ENCODE data around the gene SLC39A11.

DNA sequence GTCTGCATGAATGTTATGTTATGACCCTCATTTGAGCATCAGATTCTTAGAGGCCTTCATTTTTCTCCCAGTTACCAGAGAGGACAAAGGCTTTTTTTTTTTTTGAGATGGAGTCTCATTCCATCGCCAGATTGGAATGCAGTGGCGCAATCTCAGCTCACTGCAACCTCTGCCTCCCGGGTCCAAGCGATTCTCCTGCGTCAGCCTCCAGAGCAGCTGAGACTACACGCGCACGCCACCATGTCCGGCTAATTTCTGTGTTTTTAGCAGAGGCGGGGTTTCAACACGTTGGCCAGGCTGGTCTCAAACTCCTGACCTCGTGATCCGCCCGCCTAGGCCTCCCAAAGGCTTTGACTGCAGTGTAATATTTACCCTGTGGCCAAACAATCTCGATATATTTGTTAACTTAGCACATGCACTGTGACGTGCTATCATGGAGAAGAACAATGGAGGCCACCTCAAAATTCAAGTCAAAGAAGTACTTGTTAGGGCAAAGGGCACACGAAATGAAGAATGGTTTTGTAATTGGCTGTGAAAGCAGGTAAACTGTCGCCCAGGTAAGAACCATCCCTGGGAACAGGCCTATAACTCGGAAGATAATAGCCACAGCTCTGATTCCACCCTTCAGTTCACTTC, 303.4 kb downstream of the SLC39A11 start:
- TF ChIP-seq, protein P1, sequence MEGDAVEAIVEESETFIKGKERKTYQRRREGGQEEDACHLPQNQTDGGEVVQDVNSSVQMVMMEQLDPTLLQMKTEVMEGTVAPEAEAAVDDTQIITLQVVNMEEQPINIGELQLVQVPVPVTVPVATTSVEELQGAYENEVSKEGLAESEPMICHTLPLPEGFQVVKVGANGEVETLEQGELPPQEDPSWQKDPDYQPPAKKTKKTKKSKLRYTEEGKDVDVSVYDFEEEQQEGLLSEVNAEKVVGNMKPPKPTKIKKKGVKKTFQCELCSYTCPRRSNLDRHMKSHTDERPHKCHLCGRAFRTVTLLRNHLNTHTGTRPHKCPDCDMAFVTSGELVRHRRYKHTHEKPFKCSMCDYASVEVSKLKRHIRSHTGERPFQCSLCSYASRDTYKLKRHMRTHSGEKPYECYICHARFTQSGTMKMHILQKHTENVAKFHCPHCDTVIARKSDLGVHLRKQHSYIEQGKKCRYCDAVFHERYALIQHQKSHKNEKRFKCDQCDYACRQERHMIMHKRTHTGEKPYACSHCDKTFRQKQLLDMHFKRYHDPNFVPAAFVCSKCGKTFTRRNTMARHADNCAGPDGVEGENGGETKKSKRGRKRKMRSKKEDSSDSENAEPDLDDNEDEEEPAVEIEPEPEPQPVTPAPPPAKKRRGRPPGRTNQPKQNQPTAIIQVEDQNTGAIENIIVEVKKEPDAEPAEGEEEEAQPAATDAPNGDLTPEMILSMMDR (IDR thresholded peaks at IDR 0.05): no peak
- no peak for TF ChIP-seq POLR2A (IDR thresholded peaks at IDR 0.05)

Data from upper lobe of left lung (tissue), 4 donors.